T-helper 9 cell (primary cell): ENCODE measurements around the gene CPD.
"Not testable (repeated sequence)": the region's sequence is repeated elsewhere in the genome, so short reads cannot be mapped to it uniquely, and the experiment has no call there.

Source experiments
- DNase-seq: peaks from one replicate; pipeline ENCODE4 v3.0.0-alpha.2; 2020

Gene CPD

GRCh38 chr17:30388321-30389179, 9.8 kb downstream of the CPD start:
- no peak for DNase-seq

- DNase-seq = no peak
These were observed 11.1 kb downstream of the CPD start for GRCh38 chr17:30389756-30390300.

- DNase-seq = no peak
These were observed 12.8 kb downstream of the CPD start for GRCh38 chr17:30391534-30391933.

GRCh38 chr17:30393491-30393890, 14.8 kb downstream of the CPD start:
- no peak for DNase-seq

GRCh38 chr17:30393911-30394867, 15.5 kb downstream of the CPD start:
- DNase-seq = no peak

GRCh38 chr17:30395398-30396022, 16.8 kb downstream of the CPD start:
- DNase-seq = no peak

- no peak for DNase-seq
These were observed 17.4 kb downstream of the CPD start for GRCh38 chr17:30396129-30396528.

- DNase-seq = no peak
These were observed 17.9 kb downstream of the CPD start for GRCh38 chr17:30396612-30397011.

GRCh38 chr17:30398328-30399041, 19.8 kb downstream of the CPD start:
- DNase-seq = no peak

- no peak for DNase-seq
These were observed 22.4 kb downstream of the CPD start for GRCh38 chr17:30401097-30401496.

- DNase-seq = no peak
These were observed 26.4 kb downstream of the CPD start for GRCh38 chr17:30405161-30405560.

GRCh38 chr17:30410627-30411026, 31.9 kb downstream of the CPD start:
- not testable (repeated sequence) for DNase-seq

- DNase-seq = not testable (repeated sequence)
These were observed 33.3 kb downstream of the CPD start for GRCh38 chr17:30412008-30412496.

GRCh38 chr17:30413109-30413508, 34.4 kb downstream of the CPD start:
- DNase-seq = no peak

- DNase-seq = no peak
These were observed 35.8 kb downstream of the CPD start for GRCh38 chr17:30414486-30414885.

- no peak for DNase-seq
These were observed 36.8 kb downstream of the CPD start for GRCh38 chr17:30415491-30415890.

- DNase-seq = not testable (repeated sequence)
These were observed 39.3 kb downstream of the CPD start for GRCh38 chr17:30418070-30418469.

GRCh38 chr17:30421592-30421991, 42.9 kb downstream of the CPD start:
- no peak for DNase-seq

- DNase-seq = no peak
These were observed 43.4 kb downstream of the CPD start for GRCh38 chr17:30422171-30422570.

GRCh38 chr17:30424471-30424870, 45.7 kb downstream of the CPD start:
- no peak for DNase-seq

GRCh38 chr17:30426292-30426691, 47.6 kb downstream of the CPD start:
- no peak for DNase-seq

GRCh38 chr17:30427611-30428010, 48.9 kb downstream of the CPD start:
- DNase-seq = no peak
